C4-2B (cell line): ENCODE data around the gene B4GALT6.

Experiments used
- CTCF ChIP-seq: fragments of 450-650 bp; conservative IDR thresholded peaks from 2 replicates; pipeline ENCODE4 v1.5.1; 2017; ENCODE audit warnings: mild to moderate bottlenecking
- ZFX ChIP-seq: fragments of 450-650 bp; IDR thresholded peaks from 2 replicates; pipeline ENCODE4 v1.6.1; 2017

GRCh38 chr18:31672628-31673135, 11.7 kb downstream of the B4GALT6 start:
- TF ChIP-seq CTCF (no peak), ZFX (no peak)
